Erythroblast (primary cell): Measurements from ENCODE around the gene GNAQ.

Source experiments
- GATA1 ChIP-seq: IDR thresholded peaks from 2 replicates; pipeline ENCODE4 v1.6.1; 2011; ENCODE audit warnings: low read depth, mild to moderate bottlenecking, control low read depth, low read length, moderate library complexity
- POLR2A ChIP-seq: IDR thresholded peaks from 2 replicates; pipeline ENCODE4 v1.6.1; 2011; ENCODE audit warnings: mild to moderate bottlenecking, low read length

DNA sequence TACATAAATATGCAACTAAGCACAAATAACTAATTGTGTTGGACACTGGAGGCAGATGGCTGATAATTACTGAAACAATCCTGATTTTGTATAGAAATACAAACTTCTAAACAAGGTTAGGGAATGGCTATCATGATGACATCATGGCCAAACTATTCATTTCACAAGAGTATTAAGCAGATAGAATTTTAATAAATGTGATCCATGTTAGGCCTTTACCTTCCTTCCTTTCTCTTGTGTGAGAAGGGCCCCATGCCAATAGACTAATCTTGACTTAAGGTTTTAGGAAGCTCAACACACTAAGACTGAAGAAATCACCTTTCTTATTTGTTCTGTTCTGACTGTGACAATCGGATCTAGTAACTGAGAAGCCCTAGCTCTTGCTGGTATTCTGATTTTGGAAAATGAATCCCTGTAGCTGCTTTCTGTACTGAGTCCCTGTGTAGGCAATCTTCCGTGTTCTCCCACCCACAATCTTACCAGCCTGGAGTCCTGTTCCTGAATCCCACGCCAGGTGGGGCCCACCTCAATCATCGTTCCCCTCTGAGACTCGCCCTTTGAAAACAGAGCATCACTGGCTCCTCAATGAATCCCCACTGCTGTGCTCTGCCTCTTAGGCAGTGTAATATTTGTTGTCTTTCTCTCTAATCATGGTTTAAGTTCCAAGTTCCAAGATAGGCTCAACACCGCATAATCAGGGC lies 214.8 kb downstream of the GNAQ start:
- TF ChIP-seq POLR2A (no peak), GATA1 (no peak)
